ENCODE data around the gene KRT86.

KRT86 gene

DNA sequence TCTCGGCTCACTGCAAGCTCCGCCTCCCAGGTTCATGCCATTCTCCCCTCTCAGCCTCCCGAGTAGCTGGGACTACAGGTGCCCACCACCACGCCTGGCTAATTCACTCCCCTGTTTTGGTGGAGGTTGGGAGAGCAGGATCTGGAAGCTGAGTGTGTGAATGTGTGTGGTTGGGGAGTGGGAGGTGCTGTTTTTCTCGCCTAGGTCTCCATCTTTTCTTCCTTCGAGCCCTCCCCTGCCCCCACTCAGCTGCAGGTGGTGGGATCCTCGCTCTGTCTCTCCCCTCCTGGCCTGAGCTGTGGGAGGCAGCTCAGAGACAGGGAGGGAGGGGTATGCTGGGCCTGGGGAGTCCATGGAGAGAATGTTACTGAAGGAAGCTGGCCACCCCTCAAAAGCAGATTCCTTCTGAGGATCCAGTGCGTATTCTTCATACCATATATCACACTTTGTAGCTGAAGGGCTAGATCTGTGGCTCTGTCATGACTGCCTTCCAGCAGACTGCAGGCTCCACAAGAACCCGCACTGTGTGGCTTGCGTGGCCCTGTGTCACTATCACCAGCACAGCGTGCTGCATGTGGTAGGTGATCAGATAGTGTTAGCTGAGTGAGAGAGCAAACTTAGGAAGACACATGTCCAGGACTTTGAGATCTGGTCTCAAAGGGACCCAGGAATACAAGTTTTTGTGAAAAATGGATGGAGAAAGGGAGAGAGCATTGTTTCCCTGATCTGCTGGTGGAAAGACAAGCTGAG is 44.0 kb downstream of the KRT86 start:
- H3K36me3 ChIP-seq (ENCODE audit: control insufficient read depth, low read length): no peaks in the 10 kb centered on the region
- no peak overlapping the region for H3K27ac ChIP-seq (ENCODE audit: low read depth, low read length)
- H3K79me2 ChIP-seq (ENCODE audit: control insufficient read depth, low read length): no peaks in the 10 kb centered on the region
- H3K4me1 ChIP-seq (ENCODE audit: control insufficient read depth, low read length): no peaks in the 10 kb centered on the region
- H3F3A ChIP-seq (ENCODE audit: control insufficient read depth, insufficient read depth): no peaks in the 10 kb centered on the region
- no peak for TF ChIP-seq CTCF (IDR thresholded peaks at IDR 0.05; ENCODE audit: low read depth, low read length, poor library complexity, severe bottlenecking)
- TF ChIP-seq EZH2phosphoT487 (IDR thresholded peaks at IDR 0.05; ENCODE audit: borderline replicate concordance, low read length): no peak
- no peak overlapping the region for H3K4me3 ChIP-seq (ENCODE audit: low read length)
- H4K20me1 ChIP-seq (ENCODE audit: control insufficient read depth, insufficient read depth, low read depth, low read length): no peaks in the 10 kb centered on the region
- H3K4me2 ChIP-seq (ENCODE audit: low read length): no peak overlapping the region
- H3K27me3 ChIP-seq (ENCODE audit: control insufficient read depth, low read length): 0 out of 2 replicates have a peak, but pooled peaks cover 3% of the 10 kb centered on the region
- H3K9me2 ChIP-seq (replicated peaks; ENCODE audit: control insufficient read depth, low read length): no peaks in the 10 kb centered on the region
- no peaks in the 10 kb centered on the region for H3K9me3 ChIP-seq (ENCODE audit: control insufficient read depth, insufficient read depth, low read length)

- Histone ChIP-seq H3K27me3 (ENCODE audit: control insufficient read depth, low read length) (0 out of 2 replicates have a peak, but pooled peaks cover 3% of the 10 kb centered on the region), H3K4me2 (ENCODE audit: low read length) (no peak overlapping the region)
These were observed 44.7 kb downstream of the KRT86 start for GRCh38 chr12:52319097-52319496.

DNA sequence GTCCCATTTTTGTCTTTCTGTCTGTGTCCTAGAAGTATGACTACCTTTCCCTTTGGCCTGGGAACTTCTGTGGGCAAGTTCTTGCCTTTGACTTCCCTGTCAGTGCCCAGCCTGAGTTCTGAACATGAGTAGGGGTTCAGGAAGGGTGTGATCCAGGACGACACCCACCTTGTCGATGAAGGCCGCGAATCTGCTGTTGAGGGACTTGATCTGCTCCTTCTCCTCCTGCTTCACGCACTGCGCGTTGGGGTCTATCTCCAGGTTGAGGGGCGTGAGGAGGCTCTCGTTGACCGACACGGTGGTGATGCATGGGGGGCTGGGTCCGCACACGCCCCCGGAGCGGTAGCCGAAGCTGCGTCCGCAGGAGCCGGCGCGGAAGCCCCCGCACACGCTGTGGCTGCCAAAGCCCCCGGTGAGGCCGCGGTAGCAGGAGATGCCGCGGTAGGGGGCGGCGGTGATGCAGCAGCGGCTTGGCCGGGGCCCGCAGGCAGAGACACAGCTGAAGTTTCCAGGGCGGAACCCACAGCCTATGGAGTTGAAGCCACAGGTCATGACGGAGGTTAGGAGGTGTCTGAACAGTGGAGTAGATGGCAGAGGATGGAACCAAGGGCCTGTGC is 46.4 kb downstream of the KRT86 start, which contains the start of gene KRT83:
TSS of gene KRT83 (minus strand) at position 615 of the 617 bp plus-strand sequence. CDS start at position 552, 63 bp downstream.
- H3K9me3 ChIP-seq (ENCODE audit: control insufficient read depth, insufficient read depth, low read length): no peaks in the 10 kb centered on the region
- H3K4me3 ChIP-seq (ENCODE audit: low read length): no peak within 1 kb of the TSS
- H3K9me2 ChIP-seq (replicated peaks; ENCODE audit: control insufficient read depth, low read length): no peaks in the 10 kb centered on the region
- no peaks in the 10 kb centered on the region for H4K20me1 ChIP-seq (ENCODE audit: control insufficient read depth, insufficient read depth, low read depth, low read length)
- H3K79me2 ChIP-seq (ENCODE audit: control insufficient read depth, low read length): no peaks in the 10 kb centered on the region
- peaks cover 13% of the 10 kb centered on the region; the same call in 1 of the 2 replicates for H3K27me3 ChIP-seq (ENCODE audit: control insufficient read depth, low read length)
- no peaks in the 10 kb centered on the region for H3K36me3 ChIP-seq (ENCODE audit: control insufficient read depth, low read length)
- H3K4me2 ChIP-seq (ENCODE audit: low read length): no peak within 1 kb of the TSS
- H3K4me1 ChIP-seq (ENCODE audit: control insufficient read depth, low read length): no peaks in the 10 kb centered on the region
- no peaks in the 10 kb centered on the region for H3F3A ChIP-seq (ENCODE audit: control insufficient read depth, insufficient read depth)
- no peak within 1 kb of the TSS for H3K27ac ChIP-seq (ENCODE audit: low read depth, low read length)
- TF ChIP-seq EZH2phosphoT487 (IDR thresholded peaks at IDR 0.05; ENCODE audit: borderline replicate concordance, low read length): no peak
- no peak for TF ChIP-seq CTCF (IDR thresholded peaks at IDR 0.05; ENCODE audit: low read depth, low read length, poor library complexity, severe bottlenecking)

More at GRCh38 chr12:52319097-52319496, 44.7 kb downstream of the KRT86 start:
- Histone ChIP-seq H3K27ac (ENCODE audit: low read depth, low read length) (no peak overlapping the region), H3K4me1 (ENCODE audit: control insufficient read depth, low read length) (no peaks in the 10 kb centered on the region), H4K20me1 (ENCODE audit: control insufficient read depth, insufficient read depth, low read depth, low read length) (no peaks in the 10 kb centered on the region), H3F3A (ENCODE audit: control insufficient read depth, insufficient read depth) (no peaks in the 10 kb centered on the region), H3K9me3 (ENCODE audit: control insufficient read depth, insufficient read depth, low read length) (no peaks in the 10 kb centered on the region), H3K9me2 (replicated peaks; ENCODE audit: control insufficient read depth, low read length) (no peaks in the 10 kb centered on the region), H3K79me2 (ENCODE audit: control insufficient read depth, low read length) (no peaks in the 10 kb centered on the region), H3K36me3 (ENCODE audit: control insufficient read depth, low read length) (no peaks in the 10 kb centered on the region), H3K4me3 (ENCODE audit: low read length) (no peak overlapping the region)
- TF ChIP-seq CTCF (IDR thresholded peaks at IDR 0.05; ENCODE audit: low read depth, low read length, poor library complexity, severe bottlenecking): no peak
- TF ChIP-seq EZH2phosphoT487 (IDR thresholded peaks at IDR 0.05; ENCODE audit: borderline replicate concordance, low read length): no peak
